AG08396 (cell line): ENCODE measurements around the gene MEGF11.

Experiments
- DNase-seq: peaks from one replicate; pipeline ENCODE4 v3.0.0; 2012; ENCODE audit warnings: low spot score, mixed read lengths

MEGF11 gene

GRCh38 chr15:66215811-66216210, 37.7 kb downstream of the MEGF11 start:
- no peak for DNase-seq

- no peak for DNase-seq
Observed at GRCh38 chr15:66214246-66214645, 39.3 kb downstream of the MEGF11 start.

- DNase-seq: no peak
Observed at GRCh38 chr15:66212563-66212921, 41.0 kb downstream of the MEGF11 start.

- DNase-seq: no peak
Observed at GRCh38 chr15:66211670-66212562, 41.6 kb downstream of the MEGF11 start.

GRCh38 chr15:66210684-66211083, 42.9 kb downstream of the MEGF11 start:
- no peak for DNase-seq

- DNase-seq: no peak
Observed at GRCh38 chr15:66198757-66199156, 54.8 kb downstream of the MEGF11 start.

- no peak for DNase-seq
Observed at GRCh38 chr15:66196602-66197001, 56.9 kb downstream of the MEGF11 start.

- DNase-seq: no peak
Observed at GRCh38 chr15:66195621-66196230, 57.8 kb downstream of the MEGF11 start.

GRCh38 chr15:66193066-66193465, 60.5 kb downstream of the MEGF11 start:
- no peak for DNase-seq

GRCh38 chr15:66190746-66191145, 62.8 kb downstream of the MEGF11 start:
- no peak for DNase-seq

GRCh38 chr15:66189291-66189690, 64.3 kb downstream of the MEGF11 start:
- DNase-seq: no peak

GRCh38 chr15:66188464-66188863, 65.1 kb downstream of the MEGF11 start:
- no peak for DNase-seq

- DNase-seq: no peak
Observed at GRCh38 chr15:66187271-66187670, 66.3 kb downstream of the MEGF11 start.

- no peak for DNase-seq
Observed at GRCh38 chr15:66186049-66186825, 67.3 kb downstream of the MEGF11 start.

GRCh38 chr15:66184936-66185790, 68.4 kb downstream of the MEGF11 start:
- no peak for DNase-seq

GRCh38 chr15:66184492-66184891, 69.1 kb downstream of the MEGF11 start:
- DNase-seq: no peak

GRCh38 chr15:66180531-66181097, 72.9 kb downstream of the MEGF11 start:
- DNase-seq: no peak

GRCh38 chr15:66178531-66178910, 75.0 kb downstream of the MEGF11 start:
- no peak for DNase-seq

GRCh38 chr15:66172324-66172980, 81.1 kb downstream of the MEGF11 start:
- DNase-seq: no peak

- DNase-seq: no peak
Observed at GRCh38 chr15:66171841-66172240, 81.7 kb downstream of the MEGF11 start.

- DNase-seq: no peak
Observed at GRCh38 chr15:66170716-66171115, 82.8 kb downstream of the MEGF11 start.
